ENCODE results near the gene HES4.
"Not testable (repeated sequence)": the region's sequence is repeated elsewhere in the genome, so short reads cannot be mapped to it uniquely, and the experiment has no call there.

The HES4 gene

DNA sequence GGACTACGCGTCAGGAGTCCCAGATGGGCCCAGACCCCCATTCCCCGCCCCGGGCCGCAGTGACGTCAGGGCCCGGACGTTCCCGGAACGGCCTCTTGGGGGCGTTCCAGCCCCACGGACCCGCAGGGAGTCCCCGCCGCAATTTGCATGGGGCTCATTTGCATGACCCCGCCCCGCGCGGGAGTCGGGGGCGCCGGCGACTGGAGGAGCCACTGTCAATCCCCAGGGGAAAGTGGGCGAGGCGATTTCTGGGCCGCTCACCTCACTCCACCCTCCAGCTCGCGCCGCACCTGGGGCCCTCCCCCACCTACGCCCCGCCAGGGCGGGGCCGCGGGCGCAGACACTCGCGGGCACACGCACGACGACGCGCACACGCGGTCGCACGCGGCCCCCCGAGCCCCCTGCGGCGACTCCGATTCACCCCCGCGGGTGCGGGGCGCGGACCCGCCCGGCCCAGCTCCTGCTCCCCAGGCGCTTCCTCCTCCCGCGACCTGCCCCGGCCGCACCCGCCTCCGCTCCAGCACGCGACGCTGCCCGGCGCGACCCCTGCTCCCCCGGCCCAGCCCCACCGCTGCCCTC is 33.2 kb upstream of the HES4 start:
- peak; percentile 93 for DNase-seq

DNA sequence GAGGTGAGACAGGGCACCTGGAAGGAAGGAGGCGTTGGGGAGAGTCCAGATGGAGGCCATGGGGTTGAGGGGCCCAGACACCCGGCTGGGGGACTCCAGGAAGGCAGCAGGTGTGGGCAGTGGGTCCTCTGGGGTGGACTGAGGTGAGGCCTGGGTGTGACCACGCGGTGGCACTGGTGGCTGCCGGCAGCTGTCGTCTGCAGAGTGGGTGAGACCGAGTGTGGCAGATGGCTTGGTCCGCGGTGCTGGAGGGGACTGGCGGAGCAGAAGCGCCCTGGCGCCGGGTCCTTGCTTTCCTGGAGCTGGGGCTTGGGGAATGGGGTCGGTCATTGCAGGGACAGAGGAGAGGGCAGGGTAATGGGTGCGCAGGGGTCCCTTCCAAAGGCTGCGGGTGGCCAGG is 32.5 kb upstream of the HES4 start:
- no peak for DNase-seq

- DNase-seq: no peak
Measured at GRCh38 chr1:1031659-1032235, 31.9 kb upstream of the HES4 start.

GRCh38 chr1:1030867-1031658 is 31.2 kb upstream of the HES4 start:
- DNase-seq: not testable (repeated sequence)

- no peak for DNase-seq
Measured at GRCh38 chr1:1027791-1028190, 27.9 kb upstream of the HES4 start.

DNA sequence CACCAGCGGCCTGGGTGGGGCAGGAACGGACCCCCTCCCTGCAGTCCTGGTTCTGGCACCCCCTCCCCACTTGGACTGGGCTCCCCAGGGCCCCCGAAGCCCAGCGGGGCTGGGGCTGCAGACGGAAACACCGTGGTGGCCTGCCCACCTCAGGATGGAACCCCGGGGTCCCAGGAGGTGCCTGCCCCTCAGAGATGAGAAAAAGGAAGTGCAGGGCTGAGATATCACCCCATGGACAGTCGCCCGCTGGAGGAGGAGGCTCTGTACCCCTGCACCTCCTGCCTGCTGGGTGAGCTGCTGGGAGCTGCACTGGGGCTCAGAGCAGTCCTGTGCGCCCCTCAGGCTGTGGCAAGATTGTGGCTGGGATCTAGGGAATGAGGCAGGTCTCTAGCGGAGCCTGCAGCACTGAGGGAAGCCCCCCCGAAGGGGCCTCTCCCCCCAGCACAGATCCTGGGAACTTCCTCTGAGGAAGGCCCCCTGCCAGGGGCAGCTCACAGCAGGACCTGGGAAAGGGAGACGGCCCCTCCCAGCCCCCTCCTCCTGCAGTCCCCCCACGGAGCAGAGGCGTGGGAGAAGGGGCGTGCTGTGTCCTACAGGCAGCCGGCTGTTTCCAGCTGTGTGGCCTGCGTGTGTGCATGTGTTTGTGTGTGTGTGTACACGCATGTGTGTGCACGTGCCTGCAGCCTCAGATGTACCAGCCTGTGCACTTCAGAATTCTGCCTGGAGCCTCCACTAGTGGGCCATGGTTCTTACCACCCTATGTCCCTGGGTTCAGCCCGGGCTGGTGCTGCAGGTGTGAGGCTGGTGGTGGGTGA is 26.9 kb upstream of the HES4 start:
- DNase-seq: no peak

- no peak for DNase-seq
Measured at GRCh38 chr1:1025730-1026129, 25.8 kb upstream of the HES4 start.

GRCh38 chr1:1024771-1025699 is 25.1 kb upstream of the HES4 start:
- no peak for DNase-seq

GRCh38 chr1:1024149-1024770 is 24.4 kb upstream of the HES4 start:
- no peak for DNase-seq

DNA sequence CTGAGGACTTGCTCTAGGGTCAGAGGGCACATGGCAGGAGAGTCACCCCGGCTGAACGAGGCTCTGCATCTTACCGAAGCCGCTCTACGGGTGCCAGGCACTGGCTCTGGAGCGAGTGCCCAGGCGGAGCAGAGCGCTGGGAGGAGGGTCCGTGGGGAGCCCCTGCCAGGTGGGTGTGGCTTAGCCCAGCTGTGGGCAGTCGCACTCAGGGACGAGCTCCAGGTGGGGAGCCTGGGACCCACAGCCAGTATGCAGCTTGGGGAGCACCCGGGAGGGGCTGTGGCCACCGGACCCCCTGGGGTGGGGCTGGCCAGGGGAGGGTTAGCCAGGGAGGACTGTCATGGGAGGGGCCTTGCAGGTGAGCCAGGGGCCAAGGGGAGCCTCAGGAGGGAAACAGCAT is 23.8 kb upstream of the HES4 start:
- DNase-seq: no peak

GRCh38 chr1:1022302-1023009 is 22.6 kb upstream of the HES4 start:
- no peak for DNase-seq

DNA sequence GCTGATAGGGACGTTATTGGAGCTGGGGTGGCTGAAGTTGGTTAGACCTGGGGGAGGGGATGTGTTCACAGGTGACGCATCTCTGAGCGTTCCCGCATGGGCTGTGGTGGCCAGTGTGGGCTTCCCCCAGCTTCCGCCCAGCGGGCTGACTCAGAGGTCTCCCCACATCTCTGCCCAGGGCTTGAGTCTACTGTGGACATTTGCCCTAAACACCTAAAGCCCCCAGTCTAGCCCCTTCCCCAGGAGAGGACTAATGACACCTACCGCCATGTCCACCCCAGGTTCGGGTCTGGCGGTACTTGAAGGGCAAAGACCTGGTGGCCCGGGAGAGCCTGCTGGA is 22.0 kb upstream of the HES4 start:
- no peak for DNase-seq

DNA sequence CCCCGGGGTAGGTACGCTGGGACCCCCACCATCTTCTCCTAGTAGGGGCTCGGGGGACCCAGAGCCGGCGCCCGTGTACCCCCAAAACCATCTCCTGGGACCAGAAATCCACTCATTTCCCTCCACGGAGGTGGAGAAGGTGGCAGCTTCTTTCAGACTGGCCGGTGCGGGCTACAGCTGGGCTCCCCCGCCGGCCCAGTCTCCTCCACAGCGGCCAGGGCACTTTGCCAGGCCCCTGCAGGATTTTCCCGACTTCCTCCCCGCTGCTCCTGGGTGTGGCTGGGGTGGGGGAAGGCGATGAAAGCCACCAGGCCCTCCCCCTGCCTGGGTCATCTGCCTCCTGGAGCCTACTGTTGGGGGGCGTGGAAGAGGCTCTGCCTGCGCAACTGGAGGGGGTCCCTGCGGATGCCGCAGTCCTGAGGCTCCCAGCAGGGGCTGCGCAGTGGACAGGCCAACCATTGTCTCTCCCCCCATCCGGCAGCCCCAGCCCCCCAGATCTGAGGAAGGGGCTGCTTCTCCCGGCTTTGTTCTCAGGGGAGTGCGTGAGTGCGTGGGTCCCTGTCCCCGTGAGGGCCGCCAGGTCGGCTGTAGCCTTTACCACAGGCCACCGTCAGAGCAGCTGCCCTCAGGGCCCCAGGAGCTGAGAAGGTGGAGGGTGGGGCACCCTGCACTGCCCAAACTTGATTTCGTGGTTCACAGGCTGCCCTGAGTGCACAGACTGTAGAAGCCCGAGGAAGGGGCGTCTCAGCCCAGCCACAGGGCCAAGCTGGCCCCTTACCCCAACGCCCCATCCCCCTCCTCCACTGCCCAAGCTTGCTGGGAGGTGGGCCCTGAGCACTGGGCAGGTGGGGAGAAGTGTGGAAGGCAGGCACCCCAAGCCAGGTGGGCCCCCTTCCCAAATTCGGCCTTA is 21.4 kb upstream of the HES4 start:
- DNase-seq: no peak

DNA sequence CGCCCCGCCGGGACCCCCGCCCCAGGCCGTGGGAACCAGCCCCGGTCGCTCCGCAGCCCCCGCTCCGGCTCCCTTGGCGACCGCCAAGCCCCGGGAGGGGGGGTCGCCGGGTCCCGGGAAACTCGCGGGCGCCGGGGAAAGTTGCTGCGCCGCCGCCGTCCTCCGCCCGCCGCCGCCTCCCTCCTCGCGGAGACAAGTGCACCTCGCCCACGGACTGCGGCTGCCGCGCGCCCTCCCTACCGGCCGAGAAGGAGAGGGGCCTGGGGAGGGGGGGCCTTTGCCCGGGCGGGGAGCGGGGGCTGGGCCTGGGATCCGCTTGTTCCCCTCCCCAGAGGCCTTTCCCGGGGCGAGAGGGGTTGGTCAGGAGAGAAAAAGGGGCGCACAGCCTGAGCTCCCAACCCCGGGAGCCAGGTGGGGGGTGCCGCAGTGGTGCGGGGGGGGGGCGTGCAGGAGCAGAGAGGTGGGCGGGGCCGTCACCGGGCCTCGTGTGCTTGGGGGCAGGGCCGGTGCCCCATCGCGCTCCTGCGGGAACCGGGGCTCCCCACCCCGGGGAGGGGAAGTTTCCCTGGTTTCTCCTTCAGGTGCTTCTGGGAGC is 20.6 kb upstream of the HES4 start:
- peak; percentile 58 for DNase-seq

- no peak for DNase-seq
Measured at GRCh38 chr1:1020000-1020404, 20.1 kb upstream of the HES4 start, which contains the start of gene AGRN. TSS of gene AGRN (plus strand) at chr1:1020120. CDS start at chr1:1020173, 53 bp downstream.

- DNase-seq: peak; percentile 80
Measured at GRCh38 chr1:1019122-1019999, 19.5 kb upstream of the HES4 start.

DNA sequence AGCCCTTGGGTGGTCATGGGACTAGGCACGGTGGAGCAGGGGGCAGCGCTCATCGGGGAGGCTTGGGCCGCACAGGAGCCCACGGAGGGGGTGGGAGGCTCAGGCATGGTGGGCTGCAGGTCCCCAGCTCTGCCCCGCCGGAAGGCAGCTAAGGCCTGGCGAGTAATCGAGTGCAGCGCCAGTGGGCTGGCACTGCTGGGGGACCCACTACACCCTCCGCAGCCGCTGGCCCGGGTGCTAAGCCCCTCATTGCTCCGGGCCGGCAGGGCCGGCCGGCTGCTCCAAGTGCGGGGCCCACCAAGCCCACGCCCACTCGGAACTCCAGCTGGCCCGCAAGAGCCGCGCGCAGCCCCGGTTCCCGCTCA is 18.4 kb upstream of the HES4 start:
- not testable (repeated sequence) for DNase-seq
